ENCODE measurements around the gene LAMP2.

DNA sequence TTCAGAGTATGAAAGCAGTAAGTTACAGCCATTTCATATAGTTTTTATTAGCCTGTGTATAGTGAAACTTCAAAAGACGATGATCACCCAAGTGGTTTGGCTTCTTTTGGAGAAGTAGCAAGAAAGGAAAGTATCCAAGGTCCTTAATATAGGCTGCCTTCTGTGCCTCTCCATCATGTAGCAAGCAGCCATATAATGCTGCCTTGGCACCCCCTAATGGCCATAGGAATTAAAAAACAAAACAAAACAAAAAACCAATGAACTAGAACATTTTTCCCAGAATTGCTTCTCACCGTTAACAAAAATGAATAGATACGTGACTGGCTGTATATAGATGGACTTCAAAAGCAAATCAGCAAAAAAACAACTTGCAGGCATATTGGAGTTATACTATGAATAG is 18.9 kb downstream of the LAMP2 start:
- TF ChIP-seq, protein P1, sequence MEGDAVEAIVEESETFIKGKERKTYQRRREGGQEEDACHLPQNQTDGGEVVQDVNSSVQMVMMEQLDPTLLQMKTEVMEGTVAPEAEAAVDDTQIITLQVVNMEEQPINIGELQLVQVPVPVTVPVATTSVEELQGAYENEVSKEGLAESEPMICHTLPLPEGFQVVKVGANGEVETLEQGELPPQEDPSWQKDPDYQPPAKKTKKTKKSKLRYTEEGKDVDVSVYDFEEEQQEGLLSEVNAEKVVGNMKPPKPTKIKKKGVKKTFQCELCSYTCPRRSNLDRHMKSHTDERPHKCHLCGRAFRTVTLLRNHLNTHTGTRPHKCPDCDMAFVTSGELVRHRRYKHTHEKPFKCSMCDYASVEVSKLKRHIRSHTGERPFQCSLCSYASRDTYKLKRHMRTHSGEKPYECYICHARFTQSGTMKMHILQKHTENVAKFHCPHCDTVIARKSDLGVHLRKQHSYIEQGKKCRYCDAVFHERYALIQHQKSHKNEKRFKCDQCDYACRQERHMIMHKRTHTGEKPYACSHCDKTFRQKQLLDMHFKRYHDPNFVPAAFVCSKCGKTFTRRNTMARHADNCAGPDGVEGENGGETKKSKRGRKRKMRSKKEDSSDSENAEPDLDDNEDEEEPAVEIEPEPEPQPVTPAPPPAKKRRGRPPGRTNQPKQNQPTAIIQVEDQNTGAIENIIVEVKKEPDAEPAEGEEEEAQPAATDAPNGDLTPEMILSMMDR (IDR thresholded peaks at IDR 0.05): no peak
- no peak for TF ChIP-seq POLR2A (IDR thresholded peaks at IDR 0.05)

Measured in body of pancreas (tissue), 4 donors.